Measurements from ENCODE around the gene MAP2K7.

DNA sequence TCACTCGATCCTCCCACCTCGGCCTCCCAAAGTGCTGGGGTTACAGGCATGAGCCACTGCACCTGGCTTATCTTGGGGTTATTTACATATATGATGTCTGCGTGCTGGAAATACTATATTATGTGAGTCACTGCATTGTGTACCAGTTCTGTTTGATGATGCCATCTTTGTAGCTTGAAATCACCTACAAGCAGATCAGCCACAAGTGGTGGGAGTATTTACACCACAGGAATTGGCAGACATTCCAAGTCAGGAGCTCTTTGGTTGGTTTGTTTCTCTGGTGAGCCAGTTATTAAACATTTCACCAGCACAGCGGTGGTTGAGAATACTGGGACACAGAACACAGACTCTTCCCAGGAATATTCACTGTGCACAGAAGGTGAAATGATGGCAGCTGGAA lies 44.3 kb downstream of the MAP2K7 start:
- TF ChIP-seq, protein P1, sequence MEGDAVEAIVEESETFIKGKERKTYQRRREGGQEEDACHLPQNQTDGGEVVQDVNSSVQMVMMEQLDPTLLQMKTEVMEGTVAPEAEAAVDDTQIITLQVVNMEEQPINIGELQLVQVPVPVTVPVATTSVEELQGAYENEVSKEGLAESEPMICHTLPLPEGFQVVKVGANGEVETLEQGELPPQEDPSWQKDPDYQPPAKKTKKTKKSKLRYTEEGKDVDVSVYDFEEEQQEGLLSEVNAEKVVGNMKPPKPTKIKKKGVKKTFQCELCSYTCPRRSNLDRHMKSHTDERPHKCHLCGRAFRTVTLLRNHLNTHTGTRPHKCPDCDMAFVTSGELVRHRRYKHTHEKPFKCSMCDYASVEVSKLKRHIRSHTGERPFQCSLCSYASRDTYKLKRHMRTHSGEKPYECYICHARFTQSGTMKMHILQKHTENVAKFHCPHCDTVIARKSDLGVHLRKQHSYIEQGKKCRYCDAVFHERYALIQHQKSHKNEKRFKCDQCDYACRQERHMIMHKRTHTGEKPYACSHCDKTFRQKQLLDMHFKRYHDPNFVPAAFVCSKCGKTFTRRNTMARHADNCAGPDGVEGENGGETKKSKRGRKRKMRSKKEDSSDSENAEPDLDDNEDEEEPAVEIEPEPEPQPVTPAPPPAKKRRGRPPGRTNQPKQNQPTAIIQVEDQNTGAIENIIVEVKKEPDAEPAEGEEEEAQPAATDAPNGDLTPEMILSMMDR (conservative IDR thresholded peaks at IDR 0.05 in 1 of 2, IDR thresholded peaks at IDR 0.05 in 1 of 2; ENCODE audit: low read depth in 1 of 2, low read length in 2 of 2) = no peak
- TF ChIP-seq EZH2 (IDR thresholded peaks at IDR 0.05; ENCODE audit: low read length, missing control alignments) = no peak

Data from fibroblast of lung (primary cell).